Measurements from ENCODE around the gene GLB1L3.

GLB1L3 gene

DNA sequence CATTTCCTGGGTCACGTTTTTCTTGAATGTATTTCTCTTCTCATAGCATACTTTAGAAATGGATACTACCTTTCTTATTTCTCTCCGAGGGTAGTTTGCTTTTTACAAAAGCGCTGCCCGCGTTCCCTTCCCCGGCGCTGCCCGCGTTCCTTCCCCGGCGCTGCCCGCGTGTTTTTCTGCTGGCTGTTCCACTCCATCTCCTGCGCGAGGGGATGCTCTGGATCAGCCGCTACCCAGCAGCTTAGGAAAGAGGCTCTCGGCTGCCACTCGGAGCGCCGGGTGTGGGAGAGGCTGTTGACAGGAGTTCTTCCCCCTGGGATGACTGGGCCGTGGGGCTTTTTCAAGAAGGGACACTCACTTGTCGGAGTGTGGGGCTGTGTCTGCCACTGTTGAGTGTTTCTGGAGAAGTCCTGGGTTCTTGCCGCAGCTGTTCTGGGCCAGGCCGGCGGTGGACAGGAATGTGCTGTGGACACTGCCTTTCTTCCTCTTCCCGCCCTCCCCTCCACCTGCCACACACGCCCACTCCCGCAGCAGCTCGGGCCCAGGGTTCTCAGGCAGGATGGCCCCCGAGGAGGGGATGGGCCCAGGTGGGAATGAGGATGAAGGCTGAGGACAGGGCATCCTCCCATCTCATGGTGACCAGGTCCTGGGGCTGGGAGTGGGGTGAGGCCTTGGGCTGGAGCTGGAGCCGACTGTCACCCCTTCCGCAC lies 86.2 kb downstream of the GLB1L3 start:
- DNase-seq (ENCODE audit: low read depth in 2 of 2), result no peak

DNA sequence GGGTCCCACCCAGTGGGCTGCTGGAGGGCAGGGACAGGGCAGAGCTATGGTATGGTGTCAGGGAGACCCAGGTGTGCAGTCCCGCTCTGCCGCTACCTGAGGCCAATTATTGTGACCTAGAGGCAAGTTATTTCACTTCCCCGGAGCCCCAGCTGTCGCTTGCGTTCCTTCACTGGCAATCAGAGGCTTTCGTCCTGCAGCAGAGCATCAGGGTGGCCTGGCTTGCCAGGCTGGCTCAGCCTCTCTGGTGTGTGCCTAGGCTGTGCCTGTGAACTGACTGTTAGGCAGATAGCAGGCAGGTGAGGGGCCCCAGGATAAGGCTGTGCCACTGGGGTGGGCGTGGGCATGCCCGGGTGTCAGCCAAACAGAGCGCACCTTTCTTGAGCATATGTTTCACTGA lies 87.0 kb downstream of the GLB1L3 start:
- no peak for DNase-seq (ENCODE audit: low read depth in 2 of 2)

DNA sequence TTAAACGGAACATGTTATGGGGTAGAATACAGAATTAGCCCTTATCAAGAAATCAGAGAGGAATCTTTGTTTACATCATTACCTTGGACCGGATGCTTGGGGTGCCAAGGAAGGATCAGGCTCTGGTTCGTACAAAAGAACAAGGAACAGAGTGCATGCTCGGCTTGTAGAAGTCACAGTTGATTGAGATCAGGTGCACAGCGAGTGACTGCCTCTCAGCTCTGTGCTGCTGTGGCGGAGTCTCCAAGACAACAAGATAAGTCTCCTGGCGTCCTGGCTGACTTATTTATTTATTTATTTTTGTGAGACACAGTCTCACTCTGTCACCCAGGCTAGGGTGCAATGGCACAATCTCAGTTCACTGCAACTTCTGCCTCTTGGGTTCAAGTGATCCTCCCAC lies 87.4 kb downstream of the GLB1L3 start:
- DNase-seq (ENCODE audit: low read depth in 2 of 2), result no peak

DNA sequence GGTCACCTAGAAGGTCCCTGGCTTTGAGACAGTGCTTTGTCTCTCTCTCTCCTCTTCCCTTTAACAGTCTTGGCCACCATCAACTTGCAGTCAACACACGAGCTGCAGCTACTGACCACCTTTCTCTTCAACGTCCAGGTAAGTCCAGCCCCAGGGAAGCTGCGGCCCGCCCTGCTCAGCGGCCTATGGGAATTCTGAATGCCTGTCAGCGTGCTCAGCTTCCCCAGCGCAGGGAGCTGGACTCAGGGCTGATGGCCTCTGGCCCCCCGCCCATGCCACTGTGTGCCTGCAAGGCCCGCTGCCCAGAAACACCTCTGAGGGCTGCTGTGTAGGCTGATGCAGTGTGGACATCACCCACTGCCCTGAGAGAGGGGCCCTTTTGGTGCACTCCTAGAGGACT lies 88.1 kb downstream of the GLB1L3 start:
- DNase-seq (ENCODE audit: low read depth in 2 of 2), result no peak

DNA sequence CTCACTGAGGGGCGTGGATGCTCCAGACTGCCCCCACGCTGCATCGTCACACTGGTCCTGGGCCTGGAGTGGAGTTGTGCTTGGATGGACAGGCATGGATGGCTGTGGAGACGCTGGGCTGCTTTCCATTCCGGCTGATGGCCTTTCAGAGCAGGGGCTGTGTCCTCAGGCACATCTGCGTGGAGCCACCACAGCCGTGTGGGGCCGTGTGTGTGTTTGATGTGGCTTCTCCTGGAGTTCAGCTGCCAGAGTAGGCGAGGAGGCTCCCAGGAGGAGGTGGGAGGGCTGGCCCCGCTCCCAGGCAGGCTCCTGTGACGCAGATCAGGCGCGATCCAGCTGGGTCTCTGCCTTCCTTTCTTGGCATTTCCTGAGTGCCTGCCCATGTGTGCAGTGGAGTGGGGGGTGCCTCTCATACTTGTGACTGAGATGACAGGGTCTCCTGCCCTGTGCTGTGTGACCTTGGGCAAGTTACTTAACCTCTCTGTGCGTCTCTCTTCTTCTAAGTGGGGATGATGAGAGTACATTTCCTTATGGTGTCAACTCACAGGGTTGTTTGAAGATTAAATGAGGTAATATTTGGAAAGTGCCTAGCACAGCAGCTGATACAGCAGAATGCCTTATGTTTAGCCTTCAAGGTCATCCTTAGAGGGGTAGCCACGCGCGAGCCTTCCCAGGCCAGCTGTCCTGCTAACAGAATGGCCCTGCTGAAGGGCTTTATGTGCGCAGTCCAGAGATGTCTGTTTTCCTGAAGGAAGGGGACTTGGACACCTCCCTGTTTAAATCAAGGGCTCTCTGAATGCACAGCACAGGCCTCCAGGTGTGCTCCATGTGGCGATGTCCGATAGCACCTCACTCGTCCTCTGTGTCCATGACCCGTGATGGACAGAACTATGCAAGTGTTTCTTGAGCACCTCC lies 89.1 kb downstream of the GLB1L3 start:
- DNase-seq (ENCODE audit: low read depth in 2 of 2), result no peak

DNA sequence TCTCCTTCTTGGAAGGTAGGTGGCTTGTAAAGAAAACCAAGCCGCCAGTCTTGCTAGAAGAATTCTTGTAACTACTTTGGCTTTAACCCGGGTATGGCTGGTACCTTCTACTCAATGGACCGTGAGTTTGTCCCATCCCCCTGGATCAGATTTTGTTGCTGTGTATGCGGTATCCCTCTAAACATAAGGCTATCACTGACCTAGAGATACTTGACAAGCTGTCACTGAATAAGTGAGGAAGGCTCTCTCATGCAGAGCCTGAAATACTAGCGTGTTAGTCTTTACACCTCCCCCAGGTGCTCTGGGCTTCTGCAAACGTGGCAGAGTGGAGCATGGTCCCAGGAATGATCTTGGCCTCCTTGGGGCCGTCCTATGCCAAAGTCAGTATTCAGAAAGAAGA lies 90.1 kb downstream of the GLB1L3 start:
- DNase-seq (ENCODE audit: low read depth in 2 of 2), result no peak

DNA sequence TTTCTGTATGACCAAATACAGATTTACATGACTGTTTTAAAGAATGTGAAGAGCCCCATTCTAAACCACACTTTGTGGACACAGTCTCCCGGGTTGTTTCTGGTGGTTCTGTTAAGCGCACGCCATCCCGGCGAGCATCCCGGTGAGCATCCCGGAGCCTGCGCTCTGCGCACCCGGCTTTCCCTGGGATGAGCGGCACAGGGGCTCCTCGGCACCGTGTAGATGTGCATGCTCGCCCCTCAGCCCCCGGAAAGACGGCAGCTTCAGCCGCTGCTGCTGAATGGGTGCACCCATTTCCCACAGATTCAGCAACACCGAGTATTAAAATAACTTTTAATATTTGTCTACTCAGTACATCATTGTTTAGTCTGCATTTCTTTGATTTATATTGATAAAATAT lies 91.6 kb downstream of the GLB1L3 start:
- no peak for DNase-seq (ENCODE audit: low read depth in 2 of 2)
